ENCODE data around the gene CHTOP.

Gene CHTOP

GRCh38 chr1:153615406-153615805 is 18.5 kb upstream of the CHTOP start:
- no peak overlapping the region for H3K9ac ChIP-seq
- no peaks in the 10 kb centered on the region for H4K20me1 ChIP-seq
- H3K27ac ChIP-seq: peak overlapping the region in 5 of 11 experiments; percentile 25 to 62 (median 43); a peak in 5 of 22 replicates
- 0 out of 22 replicates have a peak overlapping the region, but pooled peaks of 3 of the 11 experiments have one; percentile 11 to 82 (median 70) for H3K4me2 ChIP-seq
- no peak overlapping the region for H3K4me3 ChIP-seq
- peaks cover 0 to 12% (median 10%) of the 10 kb centered on the region in 11 experiments; a peak in 12 of 22 replicates for H3K9me3 ChIP-seq (replicated peaks in 1 of 11)
- H3K4me1 ChIP-seq: peaks cover 36 to 83% (median 52%) of the 10 kb centered on the region in 10 experiments
- H3K36me3 ChIP-seq: peaks cover 20 to 27% (median 24%) of the 10 kb centered on the region in 11 experiments
- H3K27me3 ChIP-seq: no peaks in the 10 kb centered on the region
- TF ChIP-seq Cebpa-rat (IDR thresholded peaks at IDR 0.05): no peak

- Histone ChIP-seq H4K20me1 (no peaks in the 10 kb centered on the region), H3K27ac (peak within 1 kb of the TSS in 10 of 11 experiments; percentile 18 to 62 (median 42); a peak in 17 of 22 replicates), H3K4me1 (peaks cover 34 to 83% (median 47%) of the 10 kb centered on the region in 10 experiments), H3K36me3 (peaks cover 26 to 36% (median 32%) of the 10 kb centered on the region in 11 experiments), H3K9me3 (replicated peaks in 1 of 11) (peaks cover 0 to 17% (median 11%) of the 10 kb centered on the region in 11 experiments; a peak in 12 of 22 replicates), H3K9ac (peak within 1 kb of the TSS in 8 of 11 experiments; percentile 8 to 51 (median 39); a peak in 8 of 22 replicates), H3K4me2 (peak within 1 kb of the TSS in 10 of 11 experiments; percentile 31 to 82 (median 55); a peak in 18 of 22 replicates), H3K27me3 (no peaks in the 10 kb centered on the region), H3K4me3 (no peak within 1 kb of the TSS)
- no peak for TF ChIP-seq Cebpa-rat (IDR thresholded peaks at IDR 0.05)
Observed at GRCh38 chr1:153616144-153616916, 17.5 kb upstream of the CHTOP start, which contains the start of gene S100A14. Gene S100A14, minus strand, starts transcription at chr1:153616325. Its CDS starts 467 bp downstream, at chr1:153615858.

GRCh38 chr1:153616917-153617311 is 17.0 kb upstream of the CHTOP start:
- Histone ChIP-seq H3K9ac (peak overlapping the region in 8 of 11 experiments; percentile 8 to 51 (median 39); a peak in 8 of 22 replicates), H3K36me3 (peaks cover 26 to 42% (median 37%) of the 10 kb centered on the region in 11 experiments), H3K4me3 (no peak overlapping the region), H3K27me3 (no peaks in the 10 kb centered on the region), H4K20me1 (no peaks in the 10 kb centered on the region), H3K4me2 (peak overlapping the region in 10 of 11 experiments; percentile 31 to 82 (median 55); a peak in 17 of 22 replicates), H3K27ac (peak overlapping the region in 10 of 11 experiments; percentile 18 to 62 (median 42); a peak in 17 of 22 replicates), H3K4me1 (peaks cover 40 to 83% (median 51%) of the 10 kb centered on the region in 10 experiments), H3K9me3 (replicated peaks in 1 of 11) (peaks cover 0 to 17% (median 11%) of the 10 kb centered on the region in 11 experiments; a peak in 12 of 22 replicates)
- TF ChIP-seq Cebpa-rat (IDR thresholded peaks at IDR 0.05): no peak

- Histone ChIP-seq H3K9me3 (replicated peaks in 1 of 11) (peaks cover 0 to 17% (median 11%) of the 10 kb centered on the region in 11 experiments; a peak in 12 of 22 replicates), H3K27me3 (no peaks in the 10 kb centered on the region), H4K20me1 (no peaks in the 10 kb centered on the region), H3K36me3 (peaks cover 26 to 50% (median 43%) of the 10 kb centered on the region in 11 experiments), H3K4me1 (peaks cover 47 to 86% (median 58%) of the 10 kb centered on the region in 10 experiments), H3K4me2 (peak overlapping the region; percentile 31 to 82 (median 56)), H3K9ac (peak overlapping the region in 10 of 11 experiments; percentile 7 to 68 (median 41); a peak in 14 of 22 replicates), H3K4me3 (no peak overlapping the region), H3K27ac (peak overlapping the region in 10 of 11 experiments; percentile 18 to 62 (median 42); a peak in 16 of 22 replicates)
- TF ChIP-seq Cebpa-rat (IDR thresholded peaks at IDR 0.05): no peak
Observed at GRCh38 chr1:153617663-153618062, 16.2 kb upstream of the CHTOP start.

GRCh38 chr1:153619171-153619570 is 14.7 kb upstream of the CHTOP start:
- peak overlapping the region in 5 of 11 experiments; percentile 12 to 82 (median 70); a peak in 8 of 22 replicates for H3K4me2 ChIP-seq
- peaks cover 26 to 58% (median 44%) of the 10 kb centered on the region in 11 experiments for H3K36me3 ChIP-seq
- no peak for TF ChIP-seq Cebpa-rat (IDR thresholded peaks at IDR 0.05)

GRCh38 chr1:153623101-153623500 is 10.8 kb upstream of the CHTOP start:
- Histone ChIP-seq H3K9ac (peak overlapping the region; percentile 6 to 88 (median 53); a peak in 18 of 22 replicates), H3K27me3 (no peaks in the 10 kb centered on the region), H3K4me2 (peak overlapping the region; percentile 84 to 100 (median 97)), H3K4me1 (peaks cover 75 to 93% (median 82%) of the 10 kb centered on the region in 10 experiments), H4K20me1 (no peaks in the 10 kb centered on the region), H3K4me3 (peak overlapping the region in 8 of 10 experiments; percentile 1 to 75 (median 69); a peak in 14 of 20 replicates), H3K9me3 (replicated peaks in 1 of 11) (peaks cover 0 to 17% (median 11%) of the 10 kb centered on the region in 11 experiments; a peak in 12 of 22 replicates), H3K36me3 (peaks cover 27 to 74% (median 59%) of the 10 kb centered on the region in 11 experiments), H3K27ac (peak overlapping the region; percentile 36 to 92 (median 64); a peak in 20 of 22 replicates)
- TF ChIP-seq Cebpa-rat (IDR thresholded peaks at IDR 0.05): peak in 4 of 11 experiments; percentile 19 to 59 (median 32); a peak in 5 of 22 replicates

More at GRCh38 chr1:153619171-153619570, 14.7 kb upstream of the CHTOP start:
- H3K27ac ChIP-seq: peak overlapping the region in 3 of 11 experiments; percentile 51 to 62 (median 61); a peak in 2 of 22 replicates
- peaks cover 60 to 98% (median 72%) of the 10 kb centered on the region in 10 experiments for H3K4me1 ChIP-seq
- peak overlapping the region in 1 of 11 experiments; percentile 2; a peak in 1 of 22 replicates for H3K9ac ChIP-seq
- H4K20me1 ChIP-seq: no peaks in the 10 kb centered on the region
- no peaks in the 10 kb centered on the region for H3K27me3 ChIP-seq
- H3K9me3 ChIP-seq (replicated peaks in 1 of 11): peaks cover 0 to 17% (median 11%) of the 10 kb centered on the region in 11 experiments; a peak in 12 of 22 replicates
- no peak overlapping the region for H3K4me3 ChIP-seq

GRCh38 chr1:153624965-153625611 is 8.8 kb upstream of the CHTOP start:
- Histone ChIP-seq H3K9me3 (replicated peaks in 1 of 11) (peaks cover 0 to 9% (median 3%) of the 10 kb centered on the region in 11 experiments; a peak in 11 of 22 replicates), H4K20me1 (no peaks in the 10 kb centered on the region), H3K27me3 (no peaks in the 10 kb centered on the region), H3K36me3 (peaks cover 7 to 54% (median 39%) of the 10 kb centered on the region in 11 experiments; a peak in 21 of 22 replicates), H3K4me3 (peak overlapping the region in 7 of 10 experiments; percentile 61 to 75 (median 70); a peak in 12 of 20 replicates), H3K4me1 (peaks cover 85 to 93% (median 89%) of the 10 kb centered on the region in 10 experiments), H3K4me2 (peak overlapping the region; percentile 84 to 100 (median 97)), H3K9ac (peak overlapping the region in 7 of 11 experiments; percentile 16 to 91 (median 86); a peak in 8 of 22 replicates), H3K27ac (peak overlapping the region in 9 of 11 experiments; percentile 24 to 92 (median 84); a peak in 8 of 22 replicates)
- no peak for TF ChIP-seq Cebpa-rat (IDR thresholded peaks at IDR 0.05)

- Histone ChIP-seq H3K9me3 (replicated peaks in 1 of 11) (peaks cover 0 to 1% (median 0%) of the 10 kb centered on the region in 11 experiments; a peak in 1 of 22 replicates), H3K9ac (peak overlapping the region; percentile 82 to 92 (median 85)), H3K27me3 (no peaks in the 10 kb centered on the region), H3K4me3 (peak overlapping the region; percentile 57 to 75 (median 66)), H3K36me3 (peaks cover 0 to 46% (median 27%) of the 10 kb centered on the region in 11 experiments; a peak in 17 of 22 replicates), H3K27ac (peak overlapping the region; percentile 81 to 93 (median 88)), H3K4me1 (peaks cover 95 to 100% (median 98%) of the 10 kb centered on the region in 10 experiments), H3K4me2 (peak overlapping the region; percentile 84 to 100 (median 97)), H4K20me1 (no peaks in the 10 kb centered on the region)
- no peak for TF ChIP-seq Cebpa-rat (IDR thresholded peaks at IDR 0.05)
Observed at GRCh38 chr1:153626477-153626903, 7.4 kb upstream of the CHTOP start.

All from BLaER1 treated with 17β-estradiol and CSF1 and Interleukin-3, amounts not matched to agents 10 nM and 100 nM (cell line).